Measurements from ENCODE around the gene FAM98C.

The FAM98C gene

DNA sequence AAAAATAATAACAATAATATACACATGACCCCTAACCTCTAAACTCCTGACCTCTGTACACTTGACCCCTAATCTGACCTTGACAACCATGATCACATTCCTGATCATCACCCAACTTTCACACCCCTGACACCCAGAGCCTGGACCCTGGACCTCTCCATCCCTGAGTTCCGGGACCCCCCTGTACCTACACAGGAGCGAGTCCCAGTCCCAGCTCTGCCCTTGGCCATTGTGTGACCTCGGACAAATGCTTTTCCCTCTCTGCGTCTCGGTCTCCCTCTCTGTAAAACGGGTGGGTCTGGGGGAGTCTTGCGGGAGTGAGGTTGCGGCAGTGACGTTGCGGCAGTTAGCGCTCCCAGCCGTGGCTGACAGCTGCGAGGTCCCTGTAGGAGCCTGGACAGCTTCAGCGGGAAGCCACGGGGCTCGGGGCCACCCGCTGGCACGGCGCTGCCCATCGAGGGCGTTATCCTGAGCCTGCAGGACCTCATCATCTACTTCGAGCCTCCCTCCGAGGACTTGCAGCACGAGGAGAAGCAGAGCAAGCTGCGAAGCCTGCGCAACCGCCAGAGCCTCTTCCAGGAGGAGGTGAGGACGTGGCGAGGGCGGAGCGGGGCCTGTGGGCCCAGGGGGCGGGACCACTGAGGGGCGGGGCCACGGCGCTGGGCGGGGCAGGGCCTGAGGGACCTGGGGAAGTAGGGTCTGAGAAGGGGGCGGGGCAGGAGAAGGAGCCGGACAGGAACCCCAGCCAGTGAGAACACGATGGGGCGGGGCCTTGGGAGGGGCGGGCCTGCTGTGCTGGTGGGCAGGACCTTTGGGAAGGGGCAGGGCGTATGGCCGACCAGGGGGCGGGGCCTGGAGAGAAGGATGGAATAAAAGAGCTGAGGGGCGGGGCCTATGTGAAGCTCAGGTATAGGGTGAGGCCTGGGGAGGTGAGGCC lies 49.8 kb downstream of the FAM98C start:
- DNase-seq (ENCODE audit: low read depth in 2 of 3, low spot score in 2 of 3), result no peak

DNA sequence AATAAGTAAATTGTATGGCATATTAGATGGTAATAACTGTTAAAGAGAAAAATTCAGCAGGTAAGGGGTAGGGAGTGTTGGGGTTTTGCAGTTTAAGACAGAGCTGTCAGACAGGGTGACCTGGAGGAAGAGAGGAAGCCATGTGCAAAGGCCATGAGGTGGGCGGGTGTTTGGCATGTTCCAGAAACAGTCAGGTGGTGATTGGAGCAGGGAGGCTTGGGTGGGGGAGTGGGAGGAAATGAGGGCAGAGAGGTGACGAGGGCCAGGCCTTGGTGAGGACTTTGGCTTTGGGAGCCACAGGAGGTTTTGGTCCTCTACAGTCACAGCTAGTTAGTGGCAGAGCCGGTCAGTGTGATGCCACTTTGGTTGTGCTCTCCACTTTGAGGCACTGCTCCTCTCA lies 50.7 kb downstream of the FAM98C start:
- DNase-seq (ENCODE audit: low read depth in 2 of 3, low spot score in 2 of 3), result no peak

DNA sequence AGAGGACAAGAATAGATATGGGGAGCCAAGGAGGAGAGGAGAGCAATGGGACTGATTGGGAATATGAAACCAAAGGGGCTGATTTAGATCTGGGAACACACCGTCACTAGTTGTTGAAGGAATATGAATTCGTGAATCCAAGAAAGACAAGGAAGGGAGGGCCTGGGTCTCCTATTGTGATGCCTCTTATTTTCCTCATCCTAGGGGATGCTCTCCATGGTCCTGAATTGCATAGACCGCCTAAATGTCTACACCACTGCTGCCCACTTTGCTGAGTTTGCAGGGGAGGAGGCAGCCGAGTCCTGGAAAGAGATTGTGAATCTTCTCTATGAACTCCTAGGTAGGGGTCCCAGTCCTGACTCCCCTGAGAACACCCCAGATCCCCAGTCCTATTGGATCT lies 52.1 kb downstream of the FAM98C start:
- no peak for DNase-seq (ENCODE audit: low read depth in 2 of 3, low spot score in 2 of 3)

DNA sequence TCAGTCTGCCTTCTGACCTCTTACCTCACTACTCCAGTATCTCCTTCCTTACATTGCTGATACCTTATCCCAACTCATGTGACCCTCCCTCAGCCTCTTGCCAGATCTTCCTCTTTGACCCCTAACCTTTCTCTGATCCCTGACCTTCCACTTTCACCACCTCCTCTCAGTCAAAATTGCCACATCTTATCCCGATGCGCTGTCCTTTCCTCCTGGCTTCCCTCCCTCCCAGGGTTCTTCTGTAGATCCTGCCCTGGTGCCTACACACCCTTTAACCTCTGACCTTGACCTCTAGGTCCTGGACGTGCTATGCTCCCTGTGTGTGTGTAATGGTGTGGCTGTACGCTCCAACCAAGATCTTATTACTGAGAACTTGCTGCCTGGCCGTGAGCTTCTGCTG lies 54.3 kb downstream of the FAM98C start:
- DNase-seq (ENCODE audit: low read depth in 2 of 3, low spot score in 2 of 3), result no peak

DNA sequence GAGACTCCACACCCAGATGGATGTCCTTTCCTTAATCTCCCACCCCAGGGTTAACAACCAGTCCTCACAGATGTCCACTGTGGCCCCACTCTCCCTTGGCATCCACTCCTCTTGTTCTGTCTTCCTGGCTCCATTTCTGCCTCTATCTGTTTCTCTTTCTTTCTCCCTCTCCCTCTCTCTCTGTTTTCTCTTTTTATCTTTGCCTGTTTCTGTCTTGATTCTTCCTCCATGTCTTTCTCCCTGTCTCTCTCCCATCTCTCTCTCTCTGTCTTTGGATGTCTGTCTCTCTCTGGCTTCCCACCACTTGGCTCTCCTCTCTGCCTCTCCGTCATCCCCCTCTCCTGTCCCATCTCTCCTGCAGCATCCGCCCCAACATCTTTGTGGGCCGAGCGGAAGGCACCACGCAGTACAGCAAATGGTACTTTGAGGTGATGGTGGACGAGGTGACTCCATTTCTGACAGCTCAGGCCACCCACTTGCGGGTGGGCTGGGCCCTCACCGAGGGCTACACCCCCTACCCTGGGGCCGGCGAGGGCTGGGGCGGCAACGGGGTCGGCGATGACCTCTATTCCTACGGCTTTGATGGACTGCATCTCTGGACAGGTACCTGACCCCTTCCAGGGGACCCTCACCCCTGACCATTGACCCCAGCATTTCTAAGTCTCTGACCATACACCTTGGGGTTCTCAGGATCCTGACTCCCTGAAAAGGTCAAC lies 55.0 kb downstream of the FAM98C start:
- no peak for DNase-seq (ENCODE audit: low read depth in 2 of 3, low spot score in 2 of 3)
